Posterior cingulate gyrus (tissue), 11 donors: Measurements from ENCODE around the gene C6orf58.
"Not testable (repeated sequence)": the region's sequence is repeated elsewhere in the genome, so short reads cannot be mapped to it uniquely, and the experiment has no call there.

ENCODE experiments used
- DNase-seq, 10 donors: peaks; one replicate each; pipeline versions ENCODE4 v3.0.0 to v3.0.0-alpha.2; 2020 to 2021; ENCODE audit warnings: mixed read lengths in 3 of 10
- intact Hi-C: fragments of 100-400 bp; cut with DNase I; formaldehyde crosslinking; loops from one replicate; pipeline ENCODE4 v1.15.1; 2023

Gene C6orf58

GRCh38 chr6:127589135-127589534 lies 12.2 kb downstream of the C6orf58 start:
- intact Hi-C loops, result no loop called here
- no peak for DNase-seq

GRCh38 chr6:127590344-127590743 lies 13.4 kb downstream of the C6orf58 start:
- intact Hi-C loops, result no loop called here
- no peak for DNase-seq

- intact Hi-C loops, result no loop called here
- DNase-seq, result no peak
Observed at GRCh38 chr6:127592964-127593363, 16.0 kb downstream of the C6orf58 start.

- not testable (repeated sequence) for DNase-seq
Observed at GRCh38 chr6:127593456-127593855, 16.5 kb downstream of the C6orf58 start.

DNA sequence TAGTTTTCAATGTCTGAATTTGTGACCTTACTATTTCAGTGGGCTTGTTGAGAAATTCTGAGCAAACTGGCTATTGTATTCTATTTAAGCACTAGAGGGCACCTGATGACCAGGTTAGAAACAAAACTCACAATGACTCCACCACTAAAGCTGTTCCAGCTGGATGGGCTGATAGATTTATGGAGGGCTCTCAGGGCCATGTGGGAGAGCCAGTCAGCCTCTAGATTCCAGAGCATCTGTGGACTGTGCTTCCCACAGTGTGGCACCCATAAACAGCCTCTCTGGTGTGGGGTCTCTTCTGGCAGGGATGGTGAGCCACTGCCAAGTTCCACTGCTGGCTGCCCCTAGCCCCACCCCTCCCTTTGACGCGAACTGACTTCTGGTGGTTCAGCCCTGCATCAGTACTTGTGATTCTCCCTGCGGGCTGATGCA lies 29.2 kb downstream of the C6orf58 start:
- intact Hi-C loops, result no loop called here
- no peak for DNase-seq

More at GRCh38 chr6:127593456-127593855, 16.5 kb downstream of the C6orf58 start:
- intact Hi-C loops, result not testable (repeated sequence)

DNA sequence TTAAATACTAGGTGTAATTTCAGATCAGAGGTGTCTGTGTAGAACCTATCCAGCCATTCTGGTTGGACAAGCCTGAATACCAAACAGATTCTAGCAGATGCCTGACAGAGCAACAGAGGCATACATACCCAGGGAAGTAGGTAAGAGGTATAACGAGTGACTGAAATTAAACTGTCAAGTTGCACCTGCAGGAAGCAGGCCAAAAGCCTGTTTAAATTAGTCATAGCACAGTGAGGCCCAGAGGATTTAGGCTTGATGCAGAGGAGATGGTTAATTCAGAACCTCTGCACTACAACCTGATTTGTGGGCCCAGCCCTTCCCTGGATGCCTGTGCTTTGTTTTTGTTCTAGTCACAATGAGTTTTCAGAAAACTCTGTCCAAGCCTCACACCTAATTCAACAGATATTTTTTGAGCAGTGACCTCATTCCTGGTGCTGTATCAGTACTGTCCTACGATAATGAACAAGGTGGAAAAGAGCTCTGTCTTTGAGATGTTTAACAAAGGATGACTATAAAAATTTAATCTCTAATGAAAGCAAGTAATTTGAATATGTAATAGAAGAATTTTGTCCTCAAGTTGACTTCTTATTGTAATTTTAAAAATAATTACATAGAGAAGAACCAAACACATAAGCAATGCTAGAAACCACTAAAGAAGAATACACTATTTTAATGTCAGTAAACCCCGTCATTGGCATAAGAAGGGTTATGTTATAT lies 31.7 kb downstream of the C6orf58 start:
- intact Hi-C loops, result no loop called here
- DNase-seq, result no peak

GRCh38 chr6:127618729-127619128 lies 41.8 kb downstream of the C6orf58 start:
- intact Hi-C loops, result no loop called here
- DNase-seq, result no peak

- intact Hi-C loops, result no loop called here
- DNase-seq, result no peak
Observed at GRCh38 chr6:127630800-127631199, 53.8 kb downstream of the C6orf58 start.

GRCh38 chr6:127634178-127634577 lies 57.2 kb downstream of the C6orf58 start:
- intact Hi-C loops, result no loop called here
- DNase-seq, result no peak

DNA sequence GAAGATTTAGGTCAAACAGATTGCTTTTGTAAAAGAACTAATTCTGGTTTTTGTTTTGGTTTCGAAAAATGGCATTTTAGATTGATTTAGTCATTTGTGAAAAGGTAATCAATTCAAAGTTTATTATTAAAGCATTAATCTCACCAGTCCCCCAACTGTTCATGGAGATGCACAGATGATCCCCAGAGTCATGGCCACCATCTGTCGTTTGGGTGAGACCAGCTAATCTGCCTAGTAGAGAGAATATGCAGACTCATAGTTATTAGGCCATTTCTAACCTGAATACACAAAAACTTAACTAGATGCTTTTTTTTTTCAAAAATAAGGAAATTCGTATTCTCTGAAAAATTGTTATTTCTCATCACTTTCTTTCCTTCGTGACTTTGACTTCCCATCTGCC lies 58.1 kb downstream of the C6orf58 start:
- intact Hi-C loops, result no loop called here
- DNase-seq, result no peak

DNA sequence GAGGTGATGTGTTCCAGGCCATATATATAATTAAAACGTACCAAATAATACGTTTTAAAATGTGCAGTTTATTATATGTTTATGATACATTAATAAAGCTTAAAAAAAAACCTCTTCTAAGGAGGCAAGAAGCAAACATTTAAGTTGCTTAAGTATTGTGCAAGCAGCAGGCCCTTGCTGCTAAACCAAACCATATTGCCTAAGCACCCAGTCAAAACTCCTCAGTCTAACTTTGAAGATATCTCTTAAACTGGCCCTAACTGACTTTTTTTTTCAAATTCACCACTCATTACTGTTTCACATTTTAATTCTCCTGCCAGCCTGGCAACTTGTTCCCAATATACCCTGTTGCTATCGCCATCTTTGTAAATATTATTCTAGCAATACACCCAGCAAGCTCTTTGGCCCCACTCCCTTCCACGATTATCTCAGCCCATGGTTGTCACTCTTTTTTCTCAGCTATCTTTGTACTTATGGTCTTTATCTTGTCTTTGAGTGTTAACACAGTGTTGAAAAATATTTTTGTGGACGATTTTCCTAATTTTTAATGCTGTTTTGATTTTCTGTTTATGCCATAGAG lies 60.9 kb downstream of the C6orf58 start:
- intact Hi-C loops, result no loop called here
- no peak for DNase-seq
